HUDEP-2 (cell line): ENCODE data around the gene REEP3.
A peak's percentile ranks its signal among the peaks of the same experiment; 100 is the strongest.
"Not testable (repeated sequence)": the region's sequence is repeated elsewhere in the genome, so short reads cannot be mapped to it uniquely, and the experiment has no call there.

ENCODE experiments used
- DNase-seq, 76 experiments: peaks; one replicate each; lab custom pipeline; 2025; ENCODE audit not compliant: unreplicated experiment in 76 of 76; lab: John Stamatoyannopoulos, UW

The REEP3 gene

GRCh38 chr10:63520500-63521415 lies at the start of gene REEP3:
Gene REEP3 (plus strand): TSS chr10:63521401. CDS start chr10:63521546, 145 bp downstream.
- peak in 58 of 76 experiments; percentile 9 to 68 (median 44) for DNase-seq

GRCh38 chr10:63474488-63474887 lies 46.7 kb upstream of the REEP3 start:
- DNase-seq: no peak

- DNase-seq: peak in 1 of 76 experiments; percentile 9
These were observed 43.3 kb upstream of the REEP3 start for GRCh38 chr10:63477927-63478326.

- DNase-seq: no peak
These were observed 42.6 kb upstream of the REEP3 start for GRCh38 chr10:63478564-63478963.

- no peak for DNase-seq
These were observed 41.0 kb upstream of the REEP3 start for GRCh38 chr10:63480237-63480636.

GRCh38 chr10:63481815-63482421 lies 39.3 kb upstream of the REEP3 start:
- no peak for DNase-seq

- DNase-seq: no peak
These were observed 37.2 kb upstream of the REEP3 start for GRCh38 chr10:63483983-63484382.

- no peak for DNase-seq
These were observed 33.2 kb upstream of the REEP3 start for GRCh38 chr10:63487990-63488389.

GRCh38 chr10:63489838-63490237 lies 31.4 kb upstream of the REEP3 start:
- no peak for DNase-seq

- DNase-seq: no peak
These were observed 29.4 kb upstream of the REEP3 start for GRCh38 chr10:63491588-63492316.

GRCh38 chr10:63492317-63492690 lies 28.9 kb upstream of the REEP3 start:
- DNase-seq: not testable (repeated sequence)

- DNase-seq: no peak
These were observed 28.2 kb upstream of the REEP3 start for GRCh38 chr10:63493004-63493403.

GRCh38 chr10:63494951-63495350 lies 26.2 kb upstream of the REEP3 start:
- DNase-seq: no peak

GRCh38 chr10:63496561-63496960 lies 24.6 kb upstream of the REEP3 start:
- DNase-seq: no peak

GRCh38 chr10:63497321-63497720 lies 23.9 kb upstream of the REEP3 start:
- DNase-seq: no peak

- no peak for DNase-seq
These were observed 22.5 kb upstream of the REEP3 start for GRCh38 chr10:63498665-63499064.

- not testable (repeated sequence) for DNase-seq
These were observed 20.6 kb upstream of the REEP3 start for GRCh38 chr10:63500551-63500950.

GRCh38 chr10:63501954-63502353 lies 19.2 kb upstream of the REEP3 start:
- DNase-seq: no peak

- no peak for DNase-seq
These were observed 18.4 kb upstream of the REEP3 start for GRCh38 chr10:63502832-63503231.

- no peak for DNase-seq
These were observed 17.8 kb upstream of the REEP3 start for GRCh38 chr10:63503395-63503794.

GRCh38 chr10:63504145-63504881 lies 16.9 kb upstream of the REEP3 start:
- DNase-seq: no peak
